Measurements from ENCODE around the gene FBXL14. TPM values are rescaled to one million over a fixed set of nuclear protein-coding genes. Genes with fewer than 3 reads are reported as not detected.
"Not testable (repeated sequence)": the region's sequence is repeated elsewhere in the genome, so short reads cannot be mapped to it uniquely, and the experiment has no call there.

The FBXL14 gene
- polyA plus RNA-seq, 3 donors: 6.2 to 9.8 (median 7.2) TPM

- 96% methylated on average over 4 of the region's 6 CpGs for WGBS (ENCODE audit: insufficient coverage)
- H3K79me2 ChIP-seq (ENCODE audit: insufficient read depth, low read length): no peaks in the 10 kb centered on the region
Measured at GRCh38 chr12:1560704-1561103, 33.7 kb downstream of the FBXL14 start.

DNA sequence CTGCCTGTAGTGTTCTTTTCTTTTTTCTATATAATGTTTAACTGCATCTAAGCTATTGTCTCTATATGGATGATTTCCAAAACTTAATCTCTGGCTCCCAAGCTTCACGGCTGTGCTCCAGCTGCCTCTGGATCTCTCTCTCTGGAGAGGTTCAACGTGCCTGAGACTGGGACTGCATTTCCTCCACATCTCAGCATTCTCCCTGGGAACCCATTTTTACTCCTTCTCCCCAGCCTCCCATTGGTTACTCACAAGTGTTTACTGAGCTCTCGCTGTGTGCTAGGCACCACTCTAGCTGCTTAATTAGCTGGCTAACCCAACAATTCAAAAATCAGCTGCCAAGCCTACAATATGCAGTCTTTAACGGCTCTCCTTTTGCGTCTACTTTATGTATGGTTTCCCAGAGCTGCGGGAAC, 34.7 kb downstream of the FBXL14 start:
- TF ChIP-seq, protein P1, sequence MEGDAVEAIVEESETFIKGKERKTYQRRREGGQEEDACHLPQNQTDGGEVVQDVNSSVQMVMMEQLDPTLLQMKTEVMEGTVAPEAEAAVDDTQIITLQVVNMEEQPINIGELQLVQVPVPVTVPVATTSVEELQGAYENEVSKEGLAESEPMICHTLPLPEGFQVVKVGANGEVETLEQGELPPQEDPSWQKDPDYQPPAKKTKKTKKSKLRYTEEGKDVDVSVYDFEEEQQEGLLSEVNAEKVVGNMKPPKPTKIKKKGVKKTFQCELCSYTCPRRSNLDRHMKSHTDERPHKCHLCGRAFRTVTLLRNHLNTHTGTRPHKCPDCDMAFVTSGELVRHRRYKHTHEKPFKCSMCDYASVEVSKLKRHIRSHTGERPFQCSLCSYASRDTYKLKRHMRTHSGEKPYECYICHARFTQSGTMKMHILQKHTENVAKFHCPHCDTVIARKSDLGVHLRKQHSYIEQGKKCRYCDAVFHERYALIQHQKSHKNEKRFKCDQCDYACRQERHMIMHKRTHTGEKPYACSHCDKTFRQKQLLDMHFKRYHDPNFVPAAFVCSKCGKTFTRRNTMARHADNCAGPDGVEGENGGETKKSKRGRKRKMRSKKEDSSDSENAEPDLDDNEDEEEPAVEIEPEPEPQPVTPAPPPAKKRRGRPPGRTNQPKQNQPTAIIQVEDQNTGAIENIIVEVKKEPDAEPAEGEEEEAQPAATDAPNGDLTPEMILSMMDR (IDR thresholded peaks at IDR 0.05): no peak
- Histone ChIP-seq H3K4me3 (replicated peaks in 1 of 3; ENCODE audit: low read depth in 2 of 3, low read length in 3 of 3) (no peak overlapping the region), H3K36me3 (replicated peaks in 1 of 2; ENCODE audit: control insufficient read depth in 1 of 2, insufficient read depth in 2 of 2, low read length in 2 of 2) (no peaks in the 10 kb centered on the region), H2AFZ (ENCODE audit: insufficient read depth, low read depth, low read length, poor library complexity, severe bottlenecking) (no peak overlapping the region), H3K9me3 (replicated peaks in 1 of 2; ENCODE audit: control insufficient read depth in 1 of 2, insufficient read depth in 1 of 2, low read length in 2 of 2) (no peaks in the 10 kb centered on the region), H3K27ac (ENCODE audit: low read depth in 1 of 2, low read length in 2 of 2) (no peak overlapping the region), H3K9ac (ENCODE audit: insufficient read depth, low read length, poor library complexity, severe bottlenecking) (no peak overlapping the region), H3K79me2 (ENCODE audit: insufficient read depth, low read length) (no peaks in the 10 kb centered on the region), H3K27me3 (ENCODE audit: control insufficient read depth in 2 of 2, insufficient read depth in 2 of 2, low read length in 2 of 2) (no peaks in the 10 kb centered on the region), H3K4me2 (replicated peaks; ENCODE audit: extremely low read depth, low read length, poor library complexity, severe bottlenecking) (no peak overlapping the region), H3K4me1 (ENCODE audit: control insufficient read depth in 1 of 2, insufficient read depth in 2 of 2, low read length in 2 of 2) (no peaks in the 10 kb centered on the region), H4K20me1 (ENCODE audit: insufficient read depth, low read length) (no peaks in the 10 kb centered on the region)
- DNase-seq: no peak
- Mint-ChIP-seq H3K4me3 (no peak overlapping the region), H3K36me3 (no peaks in the 10 kb centered on the region), H3K27ac (peak overlapping the region in 1 of 7 donors; percentile 11), H3K4me1 (no peaks in the 10 kb centered on the region), H3K27me3 (ENCODE audit: low read depth in 3 of 3) (peaks cover 3 to 6% (median 5%) of the 10 kb centered on the region in 3 donors), H3K9me3 (peaks cover 0 to 5% (median 0%) of the 10 kb centered on the region in 7 donors)
- 92% methylated on average over 5 of the region's 6 CpGs for WGBS (ENCODE audit: insufficient coverage)
- intact Hi-C loops (cut with micrococcal nuclease): no loop called here

More at GRCh38 chr12:1560704-1561103, 33.7 kb downstream of the FBXL14 start:
- no peak overlapping the region for H3K4me3 Mint-ChIP-seq
- TF ChIP-seq, protein P1 (IDR thresholded peaks at IDR 0.05): no peak
- H2AFZ ChIP-seq (ENCODE audit: insufficient read depth, low read depth, low read length, poor library complexity, severe bottlenecking): no peak overlapping the region
- H3K9ac ChIP-seq (ENCODE audit: insufficient read depth, low read length, poor library complexity, severe bottlenecking): no peak overlapping the region
- no peaks in the 10 kb centered on the region for H4K20me1 ChIP-seq (ENCODE audit: insufficient read depth, low read length)
- H3K9me3 Mint-ChIP-seq: peaks cover 0 to 5% (median 0%) of the 10 kb centered on the region in 7 donors
- intact Hi-C loops (cut with micrococcal nuclease): no loop called here
- peaks cover 3 to 7% (median 5%) of the 10 kb centered on the region in 3 donors for H3K27me3 Mint-ChIP-seq (ENCODE audit: low read depth in 3 of 3)
- H3K27ac ChIP-seq (ENCODE audit: low read depth in 1 of 2, low read length in 2 of 2): no peak overlapping the region
- H3K27ac Mint-ChIP-seq: no peak overlapping the region
- no peaks in the 10 kb centered on the region for H3K36me3 ChIP-seq (replicated peaks in 1 of 2; ENCODE audit: control insufficient read depth in 1 of 2, insufficient read depth in 2 of 2, low read length in 2 of 2)
- H3K36me3 Mint-ChIP-seq: no peaks in the 10 kb centered on the region
- DNase-seq: no peak
- H3K4me3 ChIP-seq (replicated peaks in 1 of 3; ENCODE audit: low read depth in 2 of 3, low read length in 3 of 3): no peak overlapping the region
- no peak overlapping the region for H3K4me2 ChIP-seq (replicated peaks; ENCODE audit: extremely low read depth, low read length, poor library complexity, severe bottlenecking)
- no peaks in the 10 kb centered on the region for H3K27me3 ChIP-seq (ENCODE audit: control insufficient read depth in 2 of 2, insufficient read depth in 2 of 2, low read length in 2 of 2)
- no peaks in the 10 kb centered on the region for H3K4me1 Mint-ChIP-seq
- H3K4me1 ChIP-seq (ENCODE audit: control insufficient read depth in 1 of 2, insufficient read depth in 2 of 2, low read length in 2 of 2): no peaks in the 10 kb centered on the region
- H3K9me3 ChIP-seq (replicated peaks in 1 of 2; ENCODE audit: control insufficient read depth in 1 of 2, insufficient read depth in 1 of 2, low read length in 2 of 2): no peaks in the 10 kb centered on the region

GRCh38 chr12:1558108-1558507, 36.3 kb downstream of the FBXL14 start:
- H3K79me2 ChIP-seq (ENCODE audit: insufficient read depth, low read length); DNase-seq; H3K27me3 ChIP-seq (ENCODE audit: control insufficient read depth in 2 of 2, insufficient read depth in 2 of 2, low read length in 2 of 2); H3K27me3 Mint-ChIP-seq (ENCODE audit: low read depth in 3 of 3); H3K9ac ChIP-seq (ENCODE audit: insufficient read depth, low read length, poor library complexity, severe bottlenecking); intact Hi-C loops (cut with micrococcal nuclease); H3K4me2 ChIP-seq (replicated peaks; ENCODE audit: extremely low read depth, low read length, poor library complexity, severe bottlenecking); H3K4me1 ChIP-seq (ENCODE audit: control insufficient read depth in 1 of 2, insufficient read depth in 2 of 2, low read length in 2 of 2); H3K9me3 ChIP-seq (replicated peaks in 1 of 2; ENCODE audit: control insufficient read depth in 1 of 2, insufficient read depth in 1 of 2, low read length in 2 of 2); H3K36me3 ChIP-seq (replicated peaks in 1 of 2; ENCODE audit: control insufficient read depth in 1 of 2, insufficient read depth in 2 of 2, low read length in 2 of 2); H3K4me3 ChIP-seq (replicated peaks in 1 of 3; ENCODE audit: low read depth in 2 of 3, low read length in 3 of 3); H3K36me3 Mint-ChIP-seq; H2AFZ ChIP-seq (ENCODE audit: insufficient read depth, low read depth, low read length, poor library complexity, severe bottlenecking); H3K27ac ChIP-seq (ENCODE audit: low read depth in 1 of 2, low read length in 2 of 2); H3K4me3 Mint-ChIP-seq; H3K9me3 Mint-ChIP-seq; H3K4me1 Mint-ChIP-seq; H3K27ac Mint-ChIP-seq; H4K20me1 ChIP-seq (ENCODE audit: insufficient read depth, low read length): not testable (repeated sequence)
- WGBS (ENCODE audit: insufficient coverage): 100% methylated on average over 4 of the region's 15 CpGs

Data from CD14-positive monocyte (primary cell).